ENCODE measurements around the gene FBXO27.

Gene FBXO27

DNA sequence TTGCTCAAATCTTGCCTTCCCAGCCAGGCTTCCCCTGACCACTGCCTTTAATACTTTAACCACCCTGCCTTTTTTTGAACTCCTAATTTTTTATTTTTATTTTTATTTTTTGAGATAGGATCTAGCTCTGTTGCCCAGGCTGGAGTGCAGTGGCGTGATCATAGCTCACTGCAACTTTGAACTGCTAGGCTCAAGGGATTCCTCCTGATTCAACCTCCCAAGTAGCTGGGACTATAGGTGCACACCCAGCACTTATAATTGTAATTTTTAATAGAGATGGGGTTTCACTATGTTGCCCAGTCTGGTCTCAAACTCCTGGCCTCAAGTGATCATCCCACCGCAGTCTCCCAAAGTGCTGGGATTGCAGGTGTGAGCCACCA lies 21.7 kb upstream of the FBXO27 start:
- DNase-seq (ENCODE audit: low spot score): no peak
- TF ChIP-seq, protein P1, sequence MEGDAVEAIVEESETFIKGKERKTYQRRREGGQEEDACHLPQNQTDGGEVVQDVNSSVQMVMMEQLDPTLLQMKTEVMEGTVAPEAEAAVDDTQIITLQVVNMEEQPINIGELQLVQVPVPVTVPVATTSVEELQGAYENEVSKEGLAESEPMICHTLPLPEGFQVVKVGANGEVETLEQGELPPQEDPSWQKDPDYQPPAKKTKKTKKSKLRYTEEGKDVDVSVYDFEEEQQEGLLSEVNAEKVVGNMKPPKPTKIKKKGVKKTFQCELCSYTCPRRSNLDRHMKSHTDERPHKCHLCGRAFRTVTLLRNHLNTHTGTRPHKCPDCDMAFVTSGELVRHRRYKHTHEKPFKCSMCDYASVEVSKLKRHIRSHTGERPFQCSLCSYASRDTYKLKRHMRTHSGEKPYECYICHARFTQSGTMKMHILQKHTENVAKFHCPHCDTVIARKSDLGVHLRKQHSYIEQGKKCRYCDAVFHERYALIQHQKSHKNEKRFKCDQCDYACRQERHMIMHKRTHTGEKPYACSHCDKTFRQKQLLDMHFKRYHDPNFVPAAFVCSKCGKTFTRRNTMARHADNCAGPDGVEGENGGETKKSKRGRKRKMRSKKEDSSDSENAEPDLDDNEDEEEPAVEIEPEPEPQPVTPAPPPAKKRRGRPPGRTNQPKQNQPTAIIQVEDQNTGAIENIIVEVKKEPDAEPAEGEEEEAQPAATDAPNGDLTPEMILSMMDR (IDR thresholded peaks at IDR 0.05; ENCODE audit: extremely low read depth, missing control alignments): no peak

DNA sequence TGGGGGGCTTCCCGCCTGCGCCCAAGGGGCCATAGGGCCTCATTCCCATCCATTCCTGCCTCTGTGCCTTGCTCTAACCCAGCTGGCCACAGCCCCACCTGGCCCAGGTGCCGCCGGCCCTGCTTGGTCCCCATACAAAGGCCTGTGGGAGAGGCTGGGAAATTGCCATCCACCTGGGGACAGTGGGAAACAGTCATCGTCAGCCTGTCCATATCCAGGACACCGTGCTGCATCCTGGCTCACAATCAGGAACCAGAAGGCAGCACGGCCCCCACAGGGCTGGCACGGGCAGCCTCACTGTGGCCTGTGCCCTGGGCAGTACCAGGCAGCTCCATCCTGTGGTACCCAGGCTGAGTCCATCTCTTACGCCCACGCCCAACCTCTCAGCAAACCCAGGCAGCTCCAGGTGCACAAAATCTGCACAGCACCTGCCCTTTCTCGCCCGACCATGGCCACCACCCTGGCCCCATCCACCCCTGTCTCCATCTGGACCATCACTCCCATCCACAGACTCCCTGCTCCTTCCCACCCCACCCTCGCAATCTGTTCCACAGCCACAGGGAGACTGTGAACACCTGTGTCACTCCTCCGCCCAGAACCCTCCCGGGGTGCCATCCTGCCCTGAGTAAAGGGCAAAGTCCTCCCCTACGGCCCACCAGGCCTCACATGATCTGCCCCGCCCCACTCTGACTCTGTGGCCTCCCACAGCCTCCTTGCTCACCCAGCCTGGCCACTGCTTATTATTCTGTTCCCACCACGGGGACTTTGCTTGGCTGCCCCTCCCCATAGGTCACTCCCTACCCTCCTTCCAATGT lies 21.1 kb upstream of the FBXO27 start:
- no peak for DNase-seq (ENCODE audit: low spot score)
- TF ChIP-seq, protein P1 (IDR thresholded peaks at IDR 0.05; ENCODE audit: extremely low read depth, missing control alignments): no peak

DNA sequence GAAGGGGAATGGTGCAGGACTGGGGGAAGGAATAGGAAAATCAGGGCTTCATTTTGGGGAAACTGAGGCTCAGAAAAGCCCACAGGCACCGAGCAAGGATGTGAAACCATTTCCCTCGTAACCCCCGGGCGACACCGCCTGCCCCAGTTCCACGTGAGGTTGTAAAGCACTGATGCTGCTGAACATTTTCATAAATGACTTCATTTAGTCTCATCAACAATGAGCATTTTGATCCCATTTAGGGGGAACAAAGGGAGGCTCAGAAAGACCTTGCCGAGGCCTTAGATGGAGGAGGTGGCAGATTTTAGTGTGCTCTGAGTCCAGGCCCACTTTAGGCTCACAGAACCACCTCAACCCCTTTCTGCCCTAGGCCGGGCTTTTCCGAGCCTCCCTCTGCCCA lies 20.5 kb upstream of the FBXO27 start:
- TF ChIP-seq, protein P1 (IDR thresholded peaks at IDR 0.05; ENCODE audit: extremely low read depth, missing control alignments): no peak
- DNase-seq (ENCODE audit: low spot score): no peak

DNA sequence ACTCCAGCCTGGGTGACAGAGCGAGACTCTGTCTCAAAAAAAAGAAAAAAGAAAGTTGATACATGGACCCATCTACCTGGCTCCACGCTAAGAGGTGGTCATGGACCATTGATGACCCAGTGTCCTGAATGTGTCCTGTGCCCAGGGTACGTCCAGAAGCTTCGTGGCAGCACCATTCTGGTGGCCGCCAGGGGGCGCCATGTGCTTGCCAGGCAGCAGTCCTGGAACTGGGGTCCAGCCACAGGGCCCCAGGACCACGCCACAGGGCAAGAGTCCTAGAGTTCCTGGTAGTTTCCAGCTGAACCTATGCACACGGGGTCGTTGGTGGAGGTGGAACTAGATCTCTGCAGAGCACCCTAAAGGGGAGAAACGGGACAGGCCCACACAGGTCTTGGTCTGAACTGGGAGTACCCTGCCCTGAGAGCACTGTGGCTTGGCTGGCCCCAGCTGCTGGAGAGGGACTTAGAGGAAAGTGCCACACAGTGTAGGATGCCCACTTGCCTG lies 19.9 kb upstream of the FBXO27 start:
- TF ChIP-seq, protein P1 (IDR thresholded peaks at IDR 0.05; ENCODE audit: extremely low read depth, missing control alignments): peak; percentile 78
- peak; percentile 52 for DNase-seq (ENCODE audit: low spot score)

DNA sequence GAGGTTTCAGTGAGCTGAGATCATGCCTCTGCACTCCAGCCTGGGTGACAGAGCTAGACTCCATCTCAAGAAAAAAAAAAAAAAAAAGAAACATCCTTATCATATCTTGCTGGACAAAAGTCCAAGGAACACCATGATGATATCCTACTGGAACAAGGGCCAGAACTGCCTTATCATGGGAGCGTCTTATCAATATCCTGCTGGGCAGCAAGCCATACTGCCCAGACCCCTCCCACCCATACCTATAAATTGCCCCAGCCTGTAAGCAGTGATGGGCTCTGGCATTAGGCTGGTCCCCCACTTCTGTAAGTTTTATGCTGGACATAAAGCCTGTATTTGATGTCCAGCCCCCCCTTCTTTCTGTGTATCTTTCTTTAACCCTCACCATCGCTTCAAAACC lies 14.7 kb upstream of the FBXO27 start:
- TF ChIP-seq, protein P1 (IDR thresholded peaks at IDR 0.05; ENCODE audit: extremely low read depth, missing control alignments): no peak
- DNase-seq (ENCODE audit: low spot score): no peak

DNA sequence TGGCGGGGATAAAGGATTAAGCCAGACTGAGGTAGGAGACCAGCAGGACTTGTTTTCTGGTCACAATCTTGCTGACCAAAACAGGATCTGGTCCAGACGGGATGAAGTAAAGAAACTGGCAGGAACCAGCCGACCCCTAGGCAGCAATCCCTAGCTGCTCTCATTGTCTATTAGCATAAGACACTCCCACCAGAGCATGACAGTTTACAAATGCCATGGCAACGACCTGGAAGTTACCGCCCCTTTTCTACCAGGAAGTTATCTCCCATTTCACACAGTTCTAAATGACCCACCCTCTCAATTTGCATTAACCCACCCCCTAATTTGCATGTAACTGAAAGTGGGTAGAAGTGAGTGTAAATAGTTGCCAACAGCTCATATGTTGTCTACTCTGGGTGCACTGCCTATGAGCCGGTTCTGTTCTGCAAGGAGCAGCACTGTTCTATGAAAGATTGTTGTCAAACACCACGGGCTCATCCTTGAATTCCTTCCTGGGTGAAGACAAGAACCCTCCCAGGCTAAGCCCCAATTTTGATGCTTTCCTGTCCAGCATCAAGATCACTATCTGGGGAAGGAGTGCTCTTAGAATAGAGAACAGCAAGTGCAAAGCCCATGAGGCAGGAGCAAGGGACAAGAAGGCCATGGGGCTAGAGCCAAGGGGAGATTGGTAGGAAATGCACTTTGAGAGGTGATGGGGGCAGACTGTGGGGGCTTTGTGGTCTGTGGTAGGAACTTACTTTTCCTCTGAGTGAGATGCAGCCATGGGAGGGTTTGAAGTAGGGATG lies 13.9 kb upstream of the FBXO27 start:
- TF ChIP-seq, protein P1 (IDR thresholded peaks at IDR 0.05; ENCODE audit: extremely low read depth, missing control alignments): no peak
- DNase-seq (ENCODE audit: low spot score): no peak

DNA sequence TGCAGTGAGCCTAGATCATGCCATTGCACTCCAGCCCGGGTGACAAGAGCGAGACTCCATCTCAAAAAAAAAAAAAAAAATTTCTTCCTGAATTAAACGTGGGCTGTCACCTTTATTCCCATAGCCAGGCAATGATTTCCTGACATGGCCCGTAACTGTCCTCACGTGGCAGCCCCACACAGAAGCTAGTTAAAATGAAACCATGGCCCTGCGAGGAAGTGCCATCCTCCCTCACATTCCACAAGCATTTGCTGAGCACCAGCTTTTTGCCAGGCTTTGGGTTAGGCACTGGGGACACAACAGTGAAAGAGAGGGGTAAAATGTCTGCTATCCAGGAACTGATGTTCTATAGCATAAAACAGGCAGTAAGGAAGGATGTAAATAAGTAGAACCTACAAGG lies 13.2 kb upstream of the FBXO27 start:
- DNase-seq (ENCODE audit: low spot score): no peak
- TF ChIP-seq, protein P1 (IDR thresholded peaks at IDR 0.05; ENCODE audit: extremely low read depth, missing control alignments): no peak

Data from GM20000 (cell line).